A673 (cell line): ENCODE data around the gene SHFL. TPM values are rescaled to one million over a fixed set of nuclear protein-coding genes. Genes with fewer than 3 reads are reported as not detected.

Experiments used
- BruUV-seq: library from RNA; stranded (reverse); fragments of 400-500 nt; replicated peaks from 2 replicates; lab custom pipeline; 2021; lab: Mats Ljungman, UMichigan
- CTCF ChIA-PET: fragments of 300-600 bp; sonication (Branson Sonifier 250); formaldehyde crosslinking; loops from one replicate; lab custom pipeline; 2022; ENCODE audit warnings: antibody characterized with exemption; lab: Charles Lee
- POLR2A ChIA-PET: fragments of 300-600 bp; sonication (Branson Sonifier 250); formaldehyde crosslinking; loops from one replicate; lab custom pipeline; 2022; ENCODE audit warnings: antibody characterized with exemption; ENCODE audit not compliant: low non-redundant PET; lab: Charles Lee
- DNase-seq: peaks from one replicate; pipeline ENCODE4 v3.0.0-alpha.2; 2015; ENCODE audit warnings: low spot score
- H3K27ac ChIP-seq: fragments of 200-600 bp; sonication (generic); 2 replicates; pipeline ENCODE4 v1.5.1; 2016; ENCODE audit warnings: mixed run types, low read depth, mild to moderate bottlenecking, mixed read lengths, antibody characterized with exemption, low read length; ENCODE audit not compliant: poor library complexity, severe bottlenecking
- H3K27me3 ChIP-seq: fragments of 200-600 bp; sonication (generic); replicated peaks from 2 replicates; pipeline ENCODE4 v1.6.1; 2017; ENCODE audit warnings: mixed run types, low read depth, mild to moderate bottlenecking, mixed read lengths, antibody characterized with exemption, low read length; ENCODE audit not compliant: insufficient read depth, poor library complexity
- H3K36me3 ChIP-seq: fragments of 200-600 bp; sonication (generic); 2 replicates; pipeline ENCODE4 v1.6.1; 2016; ENCODE audit warnings: mixed run types, mild to moderate bottlenecking, mixed read lengths, antibody characterized with exemption, low read length; ENCODE audit not compliant: insufficient read depth, poor library complexity, severe bottlenecking
- H3K4me1 ChIP-seq: fragments of 200-600 bp; sonication (generic); 2 replicates; pipeline ENCODE4 v1.6.1; 2017; ENCODE audit warnings: mixed run types, mild to moderate bottlenecking, mixed read lengths, antibody characterized with exemption, low read length; ENCODE audit not compliant: insufficient read depth, poor library complexity, severe bottlenecking
- H3K4me3 ChIP-seq: fragments of 200-600 bp; sonication (generic); 2 replicates; pipeline ENCODE4 v1.5.1; 2016; ENCODE audit warnings: low read depth, mixed run types, mild to moderate bottlenecking, mixed read lengths, low read length; ENCODE audit not compliant: poor library complexity, severe bottlenecking
- H3K9me3 ChIP-seq: fragments of 200-600 bp; sonication (generic); 2 replicates; pipeline ENCODE4 v1.6.1; 2016; ENCODE audit warnings: mixed run types, low read depth, mild to moderate bottlenecking, mixed read lengths, antibody characterized with exemption, low read length; ENCODE audit not compliant: poor library complexity, severe bottlenecking
- EZH2 ChIP-seq: fragments of 200-600 bp; sonication (generic); IDR thresholded peaks from 2 replicates; pipeline ENCODE4 v1.6.1; 2017; ENCODE audit warnings: borderline replicate concordance, low read depth, mild to moderate bottlenecking, mixed read lengths, antibody characterized with exemption, low read length; ENCODE audit not compliant: poor library complexity, severe bottlenecking
- intact Hi-C: fragments of 100-400 bp; cut with micrococcal nuclease; formaldehyde crosslinking; loops from one replicate; pipeline ENCODE4 v1.10.0; 2022; ENCODE audit not compliant: unreplicated experiment
- total RNA-seq: library from RNA; stranded (reverse); gene quantifications from 2 replicates; pipeline ENCODE4 v1.2.3, GENCODE V29; 2021
- TF ChIP-seq, protein P1 (sequence below): fragments of 300-800, 200-600 bp; sonication (generic); conservative IDR thresholded peaks from 2 replicates; pipeline ENCODE4 v1.5.1; 2017; ENCODE audit warnings: low read depth, mild to moderate bottlenecking, antibody characterized with exemption, low read length, moderate library complexity, mixed read lengths

Gene SHFL
- total RNA-seq, 1 experiment from 2014 or later, result 15.2 TPM

DNA sequence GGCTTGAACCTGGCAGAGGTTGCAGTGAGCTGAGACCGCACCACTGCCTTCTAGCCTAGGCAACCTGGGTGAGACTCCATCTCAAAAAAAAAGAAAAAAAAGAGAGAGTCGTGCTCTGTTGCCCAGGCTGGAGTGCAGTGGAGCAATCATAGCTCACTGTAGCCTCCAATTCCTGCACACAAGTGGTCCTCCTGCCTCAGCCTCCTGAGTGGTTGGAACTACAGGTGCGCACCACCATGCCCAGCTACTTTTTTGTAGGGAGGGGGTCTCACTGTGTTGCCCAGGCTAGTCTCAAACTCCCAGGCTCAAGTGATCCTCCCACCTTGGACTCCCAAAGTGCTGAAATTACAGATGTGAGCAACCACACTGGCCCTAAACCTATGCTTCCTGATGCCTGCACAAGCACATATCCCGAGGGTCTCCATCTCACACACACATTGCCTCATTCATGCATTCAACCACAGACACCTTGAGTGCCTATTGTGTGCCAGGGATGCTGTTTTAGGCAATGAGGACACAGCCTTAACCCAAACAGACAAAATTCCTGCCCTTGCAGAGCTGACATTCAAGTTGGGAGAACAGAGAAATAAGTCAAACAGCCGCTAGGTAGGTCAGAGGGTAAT, 14.2 kb downstream of the SHFL start:
- intact Hi-C loops, result no loop called here
- ChIA-PET POLR2A (no interaction called here), CTCF (interaction anchor here (0.6 kb wide), 1 partner anchor 126 kb away, joined by 18 read pairs; no protein-coding TSS in a partner anchor)
- TF ChIP-seq, protein P1, sequence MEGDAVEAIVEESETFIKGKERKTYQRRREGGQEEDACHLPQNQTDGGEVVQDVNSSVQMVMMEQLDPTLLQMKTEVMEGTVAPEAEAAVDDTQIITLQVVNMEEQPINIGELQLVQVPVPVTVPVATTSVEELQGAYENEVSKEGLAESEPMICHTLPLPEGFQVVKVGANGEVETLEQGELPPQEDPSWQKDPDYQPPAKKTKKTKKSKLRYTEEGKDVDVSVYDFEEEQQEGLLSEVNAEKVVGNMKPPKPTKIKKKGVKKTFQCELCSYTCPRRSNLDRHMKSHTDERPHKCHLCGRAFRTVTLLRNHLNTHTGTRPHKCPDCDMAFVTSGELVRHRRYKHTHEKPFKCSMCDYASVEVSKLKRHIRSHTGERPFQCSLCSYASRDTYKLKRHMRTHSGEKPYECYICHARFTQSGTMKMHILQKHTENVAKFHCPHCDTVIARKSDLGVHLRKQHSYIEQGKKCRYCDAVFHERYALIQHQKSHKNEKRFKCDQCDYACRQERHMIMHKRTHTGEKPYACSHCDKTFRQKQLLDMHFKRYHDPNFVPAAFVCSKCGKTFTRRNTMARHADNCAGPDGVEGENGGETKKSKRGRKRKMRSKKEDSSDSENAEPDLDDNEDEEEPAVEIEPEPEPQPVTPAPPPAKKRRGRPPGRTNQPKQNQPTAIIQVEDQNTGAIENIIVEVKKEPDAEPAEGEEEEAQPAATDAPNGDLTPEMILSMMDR, result no peak
- TF ChIP-seq EZH2, result no peak
- BruUV-seq, result no TSS peak
- no peak overlapping the region for H3K27ac ChIP-seq
- H3K4me1 ChIP-seq, result peaks cover 4% of the 10 kb centered on the region
- H3K27me3 ChIP-seq, result no peaks in the 10 kb centered on the region
- no peaks in the 10 kb centered on the region for H3K9me3 ChIP-seq
- no peak for DNase-seq
- no peaks in the 10 kb centered on the region for H3K36me3 ChIP-seq
- H3K4me3 ChIP-seq, result no peak overlapping the region

DNA sequence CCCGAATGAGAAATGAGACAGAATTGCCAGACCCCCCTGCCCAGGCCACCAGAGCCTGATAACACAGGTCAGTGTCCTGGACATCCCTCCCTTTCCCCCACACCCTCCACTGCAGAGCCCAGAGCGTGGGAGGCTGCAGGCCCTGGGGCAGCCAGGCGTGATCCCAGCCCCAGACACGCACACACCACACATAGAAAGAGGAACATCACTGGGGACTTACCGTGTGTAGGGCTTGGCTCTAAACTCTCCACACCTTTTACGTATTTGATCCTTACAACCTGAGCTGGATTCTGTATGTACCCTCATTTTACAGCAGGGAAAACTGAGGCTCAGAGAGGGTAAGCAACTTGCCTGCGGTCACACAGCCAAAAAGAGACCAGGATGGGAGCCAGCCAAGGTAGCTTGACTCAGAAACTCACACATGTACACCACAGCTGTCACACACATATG, 16.7 kb downstream of the SHFL start:
- ChIA-PET POLR2A (no interaction called here), CTCF (interaction anchor here (0.6 kb wide), 1 partner anchor 495 kb away, joined by 3 read pairs; no protein-coding TSS in a partner anchor)
- Histone ChIP-seq H3K27me3 (no peaks in the 10 kb centered on the region), H3K27ac (no peak overlapping the region), H3K4me1 (peaks cover 14% of the 10 kb centered on the region), H3K9me3 (no peaks in the 10 kb centered on the region), H3K36me3 (peaks cover 8% of the 10 kb centered on the region), H3K4me3 (no peak overlapping the region)
- DNase-seq, result no peak
- no TSS peak for BruUV-seq
- TF ChIP-seq, protein P1, result no peak
- TF ChIP-seq EZH2, result no peak
- intact Hi-C loops, result no loop called here

DNA sequence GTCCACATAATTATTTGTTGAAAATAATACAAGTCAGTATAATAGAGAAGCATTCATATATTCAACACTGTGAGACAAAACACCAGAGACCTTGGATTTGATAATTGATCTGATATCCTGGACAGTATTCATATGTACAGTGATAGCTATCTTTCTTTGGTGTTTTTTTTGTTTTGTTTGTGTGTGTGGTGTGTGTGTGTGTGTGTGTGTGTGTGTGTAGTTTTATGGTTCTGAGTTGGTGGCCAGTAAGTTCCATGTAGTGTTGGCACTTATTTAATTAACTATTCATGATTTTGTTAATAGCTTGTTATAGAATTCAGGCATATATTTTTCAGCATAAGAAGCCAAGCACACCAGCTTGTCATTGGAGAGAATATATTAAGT, 18.0 kb downstream of the SHFL start:
- POLR2A ChIA-PET, result no interaction called here
- Histone ChIP-seq H3K27me3 (no peaks in the 10 kb centered on the region), H3K27ac (no peak overlapping the region), H3K4me1 (peaks cover 20% of the 10 kb centered on the region), H3K36me3 (peaks cover 21% of the 10 kb centered on the region), H3K9me3 (no peaks in the 10 kb centered on the region), H3K4me3 (no peak overlapping the region)
- no peak for DNase-seq
- intact Hi-C loops, result no loop called here
- BruUV-seq, result no TSS peak
- no peak for TF ChIP-seq EZH2
- TF ChIP-seq, protein P1, result no peak
- CTCF ChIA-PET, result interaction anchor here (0.7 kb wide), 1 partner anchor 16 kb away, joined by 6 read pairs; no protein-coding TSS in a partner anchor
